Erythroblast (primary cell): ENCODE results near the gene CDK6.

Experiments used
- GATA1 ChIP-seq: IDR thresholded peaks from 2 replicates; pipeline ENCODE4 v1.6.1; 2011; ENCODE audit warnings: low read depth, mild to moderate bottlenecking, control low read depth, low read length, moderate library complexity
- POLR2A ChIP-seq: IDR thresholded peaks from 2 replicates; pipeline ENCODE4 v1.6.1; 2011; ENCODE audit warnings: mild to moderate bottlenecking, low read length

DNA sequence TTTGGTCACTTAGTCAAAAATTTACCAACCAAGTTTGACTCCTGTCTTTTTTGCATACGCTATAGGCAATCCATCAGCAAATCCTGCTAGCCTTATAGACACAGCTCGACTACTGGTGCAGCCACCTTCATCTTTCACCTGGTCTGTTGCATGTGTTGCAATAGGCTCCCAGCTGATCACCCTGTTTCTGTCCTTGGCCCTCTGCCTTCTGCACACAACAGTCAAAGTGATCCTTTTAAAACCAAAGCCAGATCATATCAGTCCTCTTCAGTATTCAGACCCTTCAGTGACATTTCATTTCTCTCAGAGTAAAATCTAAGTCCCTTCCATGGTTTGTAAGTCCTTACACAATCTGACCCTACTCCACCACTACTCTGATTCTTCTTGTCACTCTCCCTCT, 10.9 kb upstream of the CDK6 start:
- no peak for TF ChIP-seq POLR2A
- no peak for TF ChIP-seq GATA1
